HEK293 (cell line): ENCODE results near the gene MYH15.

ENCODE experiments used
- CTCF ChIA-PET: fragments of 350-600 bp; formaldehyde crosslinking; extraction: SDS; loops from one replicate; lab custom pipeline; 2021; ENCODE audit warnings: antibody characterized with exemption; lab: Yijun Ruan, JAX
- POLR2A ChIA-PET: fragments of 300-600 bp; formaldehyde crosslinking; extraction: SDS; loops from one replicate; lab custom pipeline; 2020; ENCODE audit warnings: antibody characterized with exemption, inconsistent platforms; lab: Yijun Ruan, JAX
- H3K27ac ChIP-seq: fragments of 200-500 bp; sonication (Bioruptor generic); 2 replicates; pipeline ENCODE4 v1.5.1; 2014; ENCODE audit warnings: low read depth, low read length, control low read depth, inconsistent platforms; ENCODE audit errors: extremely low read depth
- H3K36me3 ChIP-seq, 2 experiments: fragments of 200-500 bp in 1 of 2; sonication (Bioruptor generic) in 1 of 2; 1 replicate in 1 of 2; 2 replicates in 1 of 2; pipeline ENCODE4 v1.5.1; 2014 to 2017; ENCODE audit warnings: inconsistent platforms in 2 of 2, low read length in 2 of 2; ENCODE audit not compliant: control insufficient read depth in 2 of 2, insufficient read depth in 1 of 2
- H3K4me1 ChIP-seq: fragments of 200-500 bp; sonication (Bioruptor generic); 2 replicates; pipeline ENCODE4 v1.5.1; 2014; ENCODE audit warnings: mild to moderate bottlenecking, low read length, inconsistent platforms; ENCODE audit not compliant: control insufficient read depth, insufficient read depth
- H3K4me3 ChIP-seq: 2 replicates; pipeline ENCODE4 v1.5.1; 2011; ENCODE audit warnings: low read depth, mild to moderate bottlenecking, control low read depth, low read length, moderate library complexity
- H3K9me3 ChIP-seq: fragments of 200-500 bp; sonication (Bioruptor generic); 2 replicates; pipeline ENCODE4 v1.5.1; 2014; ENCODE audit warnings: low read depth, low read length, inconsistent platforms; ENCODE audit not compliant: control insufficient read depth, insufficient read depth
- FEZF1 ChIP-seq: fragments of 450-650 bp; formaldehyde crosslinking; IDR thresholded peaks from 2 replicates; pipeline ENCODE4 v1.5.1; 2016; ENCODE audit warnings: missing biosample characterization, missing genetic modification characterization
- GLI4 ChIP-seq: fragments of 450-650 bp; formaldehyde crosslinking; IDR thresholded peaks from 2 replicates; pipeline ENCODE4 v1.5.1; 2016; ENCODE audit warnings: missing biosample characterization, missing genetic modification characterization
- GLIS1 ChIP-seq: fragments of 450-650 bp; formaldehyde crosslinking; IDR thresholded peaks from 2 replicates; pipeline ENCODE4 v1.5.1; 2016; ENCODE audit warnings: missing biosample characterization, missing genetic modification characterization
- IKZF3 ChIP-seq: fragments of 450-650 bp; IDR thresholded peaks from 2 replicates; pipeline ENCODE4 v1.5.0; 2018; ENCODE audit warnings: missing biosample characterization, mild to moderate bottlenecking, missing genetic modification characterization, moderate library complexity
- KLF10 ChIP-seq: fragments of 450-650 bp; IDR thresholded peaks from 2 replicates; pipeline ENCODE4 v1.5.1; 2018; ENCODE audit warnings: missing biosample characterization, mild to moderate bottlenecking, missing genetic modification characterization
- OSR2 ChIP-seq: fragments of 450-650 bp; formaldehyde crosslinking; IDR thresholded peaks from 2 replicates; pipeline ENCODE4 v1.5.1; 2016; ENCODE audit warnings: missing biosample characterization, missing genetic modification characterization
- PATZ1 ChIP-seq: fragments of 450-650 bp; formaldehyde crosslinking; IDR thresholded peaks from 2 replicates; pipeline ENCODE4 v1.5.1; 2016; ENCODE audit warnings: missing biosample characterization, missing genetic modification characterization
- SCRT2 ChIP-seq: fragments of 450-650 bp; formaldehyde crosslinking; IDR thresholded peaks from 2 replicates; pipeline ENCODE4 v1.5.1; 2016; ENCODE audit warnings: missing biosample characterization, missing genetic modification characterization
- TCF7L2 ChIP-seq: IDR thresholded peaks from 2 replicates; pipeline ENCODE4 v1.6.1; 2011; ENCODE audit warnings: low read depth, mild to moderate bottlenecking, inconsistent platforms, low read length, moderate library complexity, borderline replicate concordance
- YY1 ChIP-seq: fragments of 450-650 bp; formaldehyde crosslinking; IDR thresholded peaks from 2 replicates; pipeline ENCODE4 v1.5.1; 2018; ENCODE audit warnings: missing biosample characterization, missing genetic modification characterization
- ZNF157 ChIP-seq: fragments of 450-650 bp; formaldehyde crosslinking; IDR thresholded peaks from 2 replicates; pipeline ENCODE4 v1.5.1; 2016; ENCODE audit warnings: missing biosample characterization, missing genetic modification characterization
- ZNF175 ChIP-seq: fragments of 450-650 bp; formaldehyde crosslinking; IDR thresholded peaks from 2 replicates; pipeline ENCODE4 v1.5.1; 2016; ENCODE audit warnings: missing biosample characterization, missing genetic modification characterization
- ZNF184 ChIP-seq: fragments of 450-650 bp; IDR thresholded peaks from 2 replicates; pipeline ENCODE4 v1.5.1; 2018; ENCODE audit warnings: missing biosample characterization, mild to moderate bottlenecking, missing genetic modification characterization
- ZNF19 ChIP-seq: fragments of 450-650 bp; formaldehyde crosslinking; IDR thresholded peaks from 2 replicates; pipeline ENCODE4; 2016; ENCODE audit warnings: missing biosample characterization, missing genetic modification characterization, low read depth
- ZNF223 ChIP-seq: fragments of 450-650 bp; formaldehyde crosslinking; IDR thresholded peaks from 2 replicates; pipeline ENCODE4 v1.5.1; 2016; ENCODE audit warnings: missing biosample characterization, missing genetic modification characterization
- ZNF23 ChIP-seq: fragments of 450-650 bp; formaldehyde crosslinking; IDR thresholded peaks from 2 replicates; pipeline ENCODE4 v1.5.1; 2016; ENCODE audit warnings: missing biosample characterization, missing genetic modification characterization, borderline replicate concordance
- ZNF324 ChIP-seq: fragments of 450-650 bp; formaldehyde crosslinking; IDR thresholded peaks from 2 replicates; pipeline ENCODE4 v1.5.1; 2016; ENCODE audit warnings: missing biosample characterization, missing genetic modification characterization
- ZNF426 ChIP-seq: fragments of 450-650 bp; formaldehyde crosslinking; IDR thresholded peaks from 2 replicates; pipeline ENCODE4 v1.5.1; 2017; ENCODE audit warnings: missing biosample characterization, missing genetic modification characterization, mild to moderate bottlenecking, inconsistent platforms, moderate library complexity
- ZNF433 ChIP-seq: fragments of 450-650 bp; formaldehyde crosslinking; IDR thresholded peaks from 2 replicates; pipeline ENCODE4 v1.5.1; 2016; ENCODE audit warnings: missing biosample characterization, missing genetic modification characterization, low read depth
- ZNF561 ChIP-seq: fragments of 450-650 bp; IDR thresholded peaks from 2 replicates; pipeline ENCODE4 v1.5.1; 2018; ENCODE audit warnings: missing biosample characterization, missing genetic modification characterization, borderline replicate concordance
- ZNF571 ChIP-seq: fragments of 450-650 bp; formaldehyde crosslinking; IDR thresholded peaks from 2 replicates; pipeline ENCODE4 v1.5.0; 2017; ENCODE audit warnings: missing biosample characterization, missing genetic modification characterization
- ZNF623 ChIP-seq: fragments of 450-650 bp; formaldehyde crosslinking; IDR thresholded peaks from 2 replicates; pipeline ENCODE4 v1.5.1; 2016; ENCODE audit warnings: missing biosample characterization, missing genetic modification characterization
- ZNF629 ChIP-seq: fragments of 450-650 bp; formaldehyde crosslinking; IDR thresholded peaks from 2 replicates; pipeline ENCODE4 v1.5.1; 2017; ENCODE audit warnings: missing biosample characterization, missing genetic modification characterization
- ZNF670 ChIP-seq: fragments of 450-650 bp; formaldehyde crosslinking; IDR thresholded peaks from 2 replicates; pipeline ENCODE4 v1.5.1; 2016; ENCODE audit warnings: missing biosample characterization, missing genetic modification characterization, low read depth
- ZNF701 ChIP-seq: fragments of 450-650 bp; formaldehyde crosslinking; IDR thresholded peaks from 2 replicates; pipeline ENCODE4 v1.5.1; 2016; ENCODE audit warnings: missing biosample characterization, missing genetic modification characterization
- ZNF830 ChIP-seq: fragments of 450-650 bp; IDR thresholded peaks from 2 replicates; pipeline ENCODE4 v1.5.0; 2018; ENCODE audit warnings: missing biosample characterization, missing genetic modification characterization, low read depth, mild to moderate bottlenecking, moderate library complexity
- ZNF843 ChIP-seq: fragments of 450-650 bp; formaldehyde crosslinking; IDR thresholded peaks from 2 replicates; pipeline ENCODE4 v1.5.1; 2016; ENCODE audit warnings: missing biosample characterization, missing genetic modification characterization
- ZSCAN4 ChIP-seq: fragments of 450-650 bp; formaldehyde crosslinking; IDR thresholded peaks from 2 replicates; pipeline ENCODE4 v1.5.1; 2017; ENCODE audit warnings: missing biosample characterization, missing genetic modification characterization
- ZXDB ChIP-seq: fragments of 450-650 bp; formaldehyde crosslinking; IDR thresholded peaks from 2 replicates; pipeline ENCODE4 v1.5.1; 2016; ENCODE audit warnings: missing biosample characterization, missing genetic modification characterization
- TF ChIP-seq, protein P1 (sequence below): fragments of 450-650 bp; formaldehyde crosslinking; IDR thresholded peaks from 2 replicates; pipeline ENCODE4 v1.5.1; 2017; ENCODE audit warnings: missing biosample characterization, missing genetic modification characterization
- TF ChIP-seq, protein P2 (sequence below): fragments of 450-650 bp; formaldehyde crosslinking; IDR thresholded peaks from 2 replicates; pipeline ENCODE4 v1.5.1; 2016; ENCODE audit warnings: missing biosample characterization, missing genetic modification characterization, borderline replicate concordance

MYH15 gene

DNA sequence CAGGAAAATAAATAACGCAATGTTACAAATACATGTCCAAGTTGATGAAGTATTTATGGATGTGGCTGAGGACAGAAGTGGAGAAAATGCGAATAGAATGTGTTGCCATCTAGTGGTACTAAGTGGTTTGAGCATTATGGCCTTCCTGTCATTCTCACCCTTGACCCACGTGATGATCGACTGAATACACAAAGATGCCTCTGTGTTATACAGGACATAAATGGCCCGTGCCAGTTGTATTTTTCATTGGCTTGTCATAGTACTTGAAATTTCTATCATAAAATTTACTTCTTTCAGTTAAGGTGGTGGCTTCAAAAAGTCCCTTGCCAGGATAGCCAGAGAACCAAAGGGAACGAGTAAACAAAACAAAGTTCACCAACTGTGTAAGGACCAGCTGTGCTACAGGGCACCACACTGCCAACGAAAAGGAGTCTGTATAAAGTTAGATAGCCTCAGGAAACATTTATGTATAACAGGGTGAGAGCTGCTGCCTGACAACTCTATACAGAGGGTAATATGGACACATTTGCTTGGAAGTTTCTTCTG is 103.7 kb downstream of the MYH15 start:
- H3K4me3 ChIP-seq, result no peak overlapping the region
- no peaks in the 10 kb centered on the region for H3K9me3 ChIP-seq
- ChIA-PET CTCF (no interaction called here), POLR2A (no interaction called here)
- H3K27ac ChIP-seq, result no peak overlapping the region
- peaks cover 5% of the 10 kb centered on the region; the same call in 1 of the 2 replicates for H3K4me1 ChIP-seq
- H3K36me3 ChIP-seq, result no peaks in the 10 kb centered on the region
- TF ChIP-seq SCRT2 (tag by site-specific recombination) (no peak), ZSCAN4 (tag by site-specific recombination) (no peak), ZXDB (tag by site-specific recombination) (no peak), ZNF184 (tag by site-specific recombination) (no peak), ZNF433 (tag by site-specific recombination) (no peak), OSR2 (tag by site-specific recombination) (peak; percentile 73; the same call in 1 of the 2 replicates), ZNF830 (tag by site-specific recombination) (no peak), GLI4 (tag by site-specific recombination) (no peak), ZNF175 (tag by site-specific recombination) (no peak), ZNF324 (tag by site-specific recombination) (no peak), FEZF1 (tag by site-specific recombination) (peak; percentile 92), ZNF629 (tag by site-specific recombination) (no peak), YY1 (tag by site-specific recombination) (no peak), ZNF623 (no peak), ZNF157 (no peak), ZNF571 (tag by site-specific recombination) (no peak), KLF10 (no peak), ZNF843 (tag by site-specific recombination) (peak; percentile 90), ZNF561 (tag by site-specific recombination) (peak; percentile 69; the same call in 1 of the 2 replicates), PATZ1 (tag by site-specific recombination) (no peak), ZNF223 (tag by site-specific recombination) (no peak), ZNF670 (no peak), IKZF3 (tag by site-specific recombination) (0 out of 2 replicates have a peak, but pooled peaks have one; percentile 23), ZNF19 (tag by site-specific recombination) (no peak), ZNF701 (no peak), ZNF426 (tag by site-specific recombination) (no peak), TCF7L2 (0 out of 2 replicates have a peak, but pooled peaks have one; percentile 65), GLIS1 (tag by site-specific recombination) (no peak), ZNF23 (tag by site-specific recombination) (no peak)
- TF ChIP-seq, protein P1, sequence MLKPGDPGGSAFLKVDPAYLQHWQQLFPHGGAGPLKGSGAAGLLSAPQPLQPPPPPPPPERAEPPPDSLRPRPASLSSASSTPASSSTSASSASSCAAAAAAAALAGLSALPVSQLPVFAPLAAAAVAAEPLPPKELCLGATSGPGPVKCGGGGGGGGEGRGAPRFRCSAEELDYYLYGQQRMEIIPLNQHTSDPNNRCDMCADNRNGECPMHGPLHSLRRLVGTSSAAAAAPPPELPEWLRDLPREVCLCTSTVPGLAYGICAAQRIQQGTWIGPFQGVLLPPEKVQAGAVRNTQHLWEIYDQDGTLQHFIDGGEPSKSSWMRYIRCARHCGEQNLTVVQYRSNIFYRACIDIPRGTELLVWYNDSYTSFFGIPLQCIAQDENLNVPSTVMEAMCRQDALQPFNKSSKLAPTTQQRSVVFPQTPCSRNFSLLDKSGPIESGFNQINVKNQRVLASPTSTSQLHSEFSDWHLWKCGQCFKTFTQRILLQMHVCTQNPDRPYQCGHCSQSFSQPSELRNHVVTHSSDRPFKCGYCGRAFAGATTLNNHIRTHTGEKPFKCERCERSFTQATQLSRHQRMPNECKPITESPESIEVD, result peak; percentile 77; the same call in 1 of the 2 replicates
- TF ChIP-seq, protein P2, sequence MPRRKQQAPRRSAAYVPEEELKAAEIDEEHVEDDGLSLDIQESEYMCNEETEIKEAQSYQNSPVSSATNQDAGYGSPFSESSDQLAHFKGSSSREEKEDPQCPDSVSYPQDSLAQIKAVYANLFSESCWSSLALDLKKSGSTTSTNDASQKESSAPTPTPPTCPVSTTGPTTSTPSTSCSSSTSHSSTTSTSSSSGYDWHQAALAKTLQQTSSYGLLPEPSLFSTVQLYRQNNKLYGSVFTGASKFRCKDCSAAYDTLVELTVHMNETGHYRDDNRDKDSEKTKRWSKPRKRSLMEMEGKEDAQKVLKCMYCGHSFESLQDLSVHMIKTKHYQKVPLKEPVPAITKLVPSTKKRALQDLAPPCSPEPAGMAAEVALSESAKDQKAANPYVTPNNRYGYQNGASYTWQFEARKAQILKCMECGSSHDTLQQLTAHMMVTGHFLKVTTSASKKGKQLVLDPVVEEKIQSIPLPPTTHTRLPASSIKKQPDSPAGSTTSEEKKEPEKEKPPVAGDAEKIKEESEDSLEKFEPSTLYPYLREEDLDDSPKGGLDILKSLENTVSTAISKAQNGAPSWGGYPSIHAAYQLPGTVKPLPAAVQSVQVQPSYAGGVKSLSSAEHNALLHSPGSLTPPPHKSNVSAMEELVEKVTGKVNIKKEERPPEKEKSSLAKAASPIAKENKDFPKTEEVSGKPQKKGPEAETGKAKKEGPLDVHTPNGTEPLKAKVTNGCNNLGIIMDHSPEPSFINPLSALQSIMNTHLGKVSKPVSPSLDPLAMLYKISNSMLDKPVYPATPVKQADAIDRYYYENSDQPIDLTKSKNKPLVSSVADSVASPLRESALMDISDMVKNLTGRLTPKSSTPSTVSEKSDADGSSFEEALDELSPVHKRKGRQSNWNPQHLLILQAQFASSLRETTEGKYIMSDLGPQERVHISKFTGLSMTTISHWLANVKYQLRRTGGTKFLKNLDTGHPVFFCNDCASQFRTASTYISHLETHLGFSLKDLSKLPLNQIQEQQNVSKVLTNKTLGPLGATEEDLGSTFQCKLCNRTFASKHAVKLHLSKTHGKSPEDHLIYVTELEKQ (tag by site-specific recombination), result no peak
